ENCODE results near the gene EID2B. TPM values are rescaled to one million over a fixed set of nuclear protein-coding genes. Genes with fewer than 3 reads are reported as not detected.

EID2B gene
- total and polyA plus RNA-seq, 2 of the 8 experiments (the other 6 are each of a cell fraction or from before 2014, with no cell fraction given) = 2.1 to 2.4 TPM

- no peak for TF ChIP-seq GABPA (IDR thresholded peaks at IDR 0.05; ENCODE audit: borderline replicate concordance, insufficient read depth, low read length)
Measured at GRCh38 chr19:39508629-39509028, 24.0 kb downstream of the EID2B start (continued).
